ENCODE data around the gene EXOC3.
A peak's percentile ranks its signal among the peaks of the same experiment; 100 is the strongest.
"Not testable (repeated sequence)": the region's sequence is repeated elsewhere in the genome, so short reads cannot be mapped to it uniquely, and the experiment has no call there.

EXOC3 gene
- 70.5 to 80.3 reads per million in 2 donors for total RNA-seq

DNA sequence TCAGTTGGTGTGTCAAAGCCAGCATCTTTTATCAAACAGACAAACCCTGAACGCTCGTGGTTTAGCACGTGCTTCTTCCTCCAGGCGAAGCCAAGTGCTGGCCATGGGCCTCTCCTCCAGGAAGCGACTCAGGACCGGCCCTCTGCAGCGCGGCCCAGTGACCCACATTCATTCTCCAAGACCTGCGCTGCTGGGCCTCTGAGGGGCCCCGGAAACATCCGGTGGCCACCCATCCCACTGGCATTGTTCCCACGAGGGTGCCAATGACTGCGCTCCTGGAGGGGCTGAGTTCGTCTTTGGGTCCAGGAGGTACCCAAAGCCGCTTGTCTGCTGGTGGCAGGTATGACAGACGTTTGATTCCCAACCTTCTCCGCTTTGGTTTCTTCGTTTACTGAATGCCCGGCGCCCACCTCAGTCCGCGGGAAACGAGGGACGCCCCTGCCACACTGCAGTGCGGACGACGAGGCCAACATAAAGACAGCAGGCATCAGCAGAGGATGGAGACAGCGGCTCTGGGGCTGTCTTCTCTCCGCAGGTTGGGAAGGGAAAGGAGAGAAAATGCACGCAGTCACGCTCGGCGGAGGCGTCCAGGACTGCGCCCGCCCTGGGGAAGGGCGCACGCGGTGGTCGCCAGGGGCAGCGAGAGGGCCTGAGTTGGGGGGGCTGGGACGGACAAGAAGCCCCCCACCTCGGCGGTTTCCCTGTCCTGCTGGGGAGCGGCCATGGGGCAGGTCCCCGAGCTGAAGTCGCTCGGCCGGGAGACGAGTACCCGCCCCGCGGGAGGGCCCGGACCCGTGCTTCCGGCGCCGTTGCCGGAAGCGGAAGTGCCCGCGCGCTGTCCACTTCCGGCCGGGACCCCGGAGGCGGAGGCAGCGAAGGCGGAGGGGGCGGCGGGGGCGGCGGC lies at the start of gene EXOC3:
EXOC3 (plus strand) TSS at position 842 of the 904 bp plus-strand sequence. CDS start 3,030 bp downstream, outside the sequence.
- peak; percentile 57 to 88 (median 62) for DNase-seq

DNA sequence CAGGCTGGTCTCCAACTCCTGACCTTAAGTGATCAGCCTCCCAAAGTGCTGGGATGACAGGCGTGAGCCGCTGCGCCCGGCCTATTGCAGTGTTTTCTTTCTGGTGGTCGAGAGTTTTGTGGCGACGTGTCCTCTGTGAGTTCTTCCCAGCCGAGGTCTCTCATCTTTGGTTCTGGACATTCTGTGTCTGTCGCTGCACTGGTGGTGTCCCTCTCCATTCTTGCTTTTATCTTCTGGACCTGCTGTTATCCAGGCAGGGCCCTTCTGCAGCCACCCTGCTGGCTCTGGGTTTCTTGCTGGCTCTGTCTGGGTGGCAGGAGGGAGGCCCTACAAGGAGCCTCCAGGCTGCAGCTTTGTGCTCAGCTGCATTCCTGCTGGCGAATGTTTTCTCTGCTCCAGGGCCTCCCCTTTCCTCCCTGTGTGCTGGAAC lies 49.1 kb upstream of the EXOC3 start:
- DNase-seq: no peak

DNA sequence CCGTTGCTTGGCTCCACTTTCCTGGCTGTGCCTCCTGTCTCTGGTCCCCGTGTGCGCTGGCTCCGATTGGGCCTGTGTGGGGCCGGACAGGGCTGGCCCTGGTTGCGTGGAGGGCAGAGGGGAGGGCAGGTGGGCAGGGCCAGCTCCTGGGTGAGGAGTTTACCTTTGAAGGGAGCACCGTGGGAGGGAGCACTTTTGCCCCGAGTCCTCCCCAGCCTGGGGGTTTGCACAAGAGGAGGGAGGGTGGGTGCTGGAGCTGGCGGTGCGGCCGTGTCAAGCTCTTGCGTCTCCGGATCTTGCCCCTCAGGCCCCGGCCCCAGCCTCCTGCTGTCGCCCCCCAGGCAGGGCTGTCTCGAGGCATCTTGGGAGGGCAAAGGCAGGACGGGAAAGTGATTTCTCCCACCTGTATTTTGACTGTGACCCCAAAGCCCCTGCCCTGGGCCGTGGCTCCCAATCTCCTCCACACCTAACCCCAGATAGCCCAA lies 48.3 kb upstream of the EXOC3 start:
- DNase-seq: no peak

DNA sequence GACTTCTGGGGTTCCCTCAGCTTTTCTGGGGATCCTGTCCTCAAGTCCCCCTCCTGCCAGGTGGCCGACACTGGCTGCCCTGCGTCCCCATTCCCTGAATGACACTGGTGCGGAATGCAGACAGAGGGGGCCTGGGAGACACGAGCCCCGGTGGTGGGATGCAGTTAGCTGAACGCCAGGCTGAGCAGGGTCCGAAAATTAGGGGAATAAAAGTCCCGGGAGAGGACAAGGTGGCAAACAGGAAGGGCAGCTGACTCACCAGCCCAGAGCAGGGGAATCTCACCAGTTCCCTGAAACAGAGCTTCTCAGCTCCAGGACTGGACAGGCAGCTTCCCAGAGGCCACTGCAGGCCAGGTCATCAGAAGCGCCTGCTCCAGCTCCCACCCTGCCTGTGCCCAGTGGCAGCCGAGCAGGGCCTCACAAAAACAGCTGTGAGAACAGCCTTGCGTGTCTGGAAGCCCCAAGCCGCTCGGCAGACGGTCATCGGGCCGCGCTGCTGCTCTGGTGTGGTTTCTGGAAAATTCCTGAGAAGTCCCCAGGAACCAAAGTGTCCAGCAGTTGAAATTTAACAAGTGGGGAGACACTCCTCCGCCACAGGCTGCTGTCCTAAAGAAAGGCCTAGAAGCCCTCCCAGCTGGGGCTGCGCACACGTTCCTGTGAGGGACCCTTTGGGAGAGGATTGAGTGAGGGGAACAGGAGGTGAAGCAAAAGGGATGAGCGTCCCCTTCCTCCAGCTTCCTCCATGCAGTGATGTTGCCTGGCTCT lies 47.6 kb upstream of the EXOC3 start:
- DNase-seq: no peak

DNA sequence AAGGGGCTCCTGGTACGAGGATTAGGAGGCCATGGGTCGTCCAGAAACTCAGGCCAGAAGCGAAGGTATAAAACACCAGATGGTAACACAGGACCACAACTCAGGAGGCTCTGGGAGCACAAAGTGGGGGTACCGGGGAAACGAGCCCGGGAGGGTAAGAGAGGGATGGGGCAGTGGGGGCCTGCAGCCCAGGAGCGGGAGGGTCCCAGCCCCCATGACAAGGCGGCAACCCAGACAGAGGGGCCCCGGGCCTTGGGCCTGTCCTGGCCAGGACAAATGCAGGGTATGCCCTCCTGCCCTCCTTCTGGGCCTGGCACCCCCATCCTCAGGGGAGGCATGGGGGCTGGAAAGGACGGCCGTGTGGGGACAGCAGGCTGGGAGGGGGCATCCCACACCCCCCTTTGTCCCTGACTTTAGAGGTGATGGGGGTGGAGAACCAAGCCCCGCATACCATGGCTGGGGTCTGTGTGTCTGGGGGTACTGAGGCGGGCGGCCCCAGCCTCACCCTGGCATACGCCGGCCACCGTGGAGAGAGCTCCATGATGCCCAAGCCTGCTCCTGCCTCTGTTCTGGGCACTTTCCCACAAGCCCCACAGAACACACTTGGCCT lies 47.0 kb upstream of the EXOC3 start:
- DNase-seq: no peak

DNA sequence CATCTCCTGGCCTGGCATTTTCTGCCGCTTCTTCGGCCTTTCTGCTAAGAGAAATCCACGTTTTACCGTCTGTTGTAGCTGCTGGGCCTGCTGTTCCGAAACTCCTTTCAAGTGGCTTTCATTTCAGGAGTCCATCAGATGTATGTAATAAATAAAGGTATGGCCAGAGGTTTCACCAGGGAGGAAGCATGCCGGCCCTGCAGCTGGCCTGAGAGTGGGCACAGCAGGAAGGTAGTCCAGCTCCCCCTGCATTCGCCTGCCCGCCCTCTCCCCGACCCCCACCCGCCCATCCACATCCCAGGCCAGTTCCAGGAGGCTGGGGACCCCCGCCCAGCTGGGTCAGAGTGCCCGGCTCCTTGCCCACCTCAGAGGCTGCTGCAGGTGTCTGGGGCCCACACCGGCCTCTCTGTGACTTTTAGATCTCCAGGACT lies 46.4 kb upstream of the EXOC3 start:
- DNase-seq: peak in 1 of 5 experiments; percentile 53

DNA sequence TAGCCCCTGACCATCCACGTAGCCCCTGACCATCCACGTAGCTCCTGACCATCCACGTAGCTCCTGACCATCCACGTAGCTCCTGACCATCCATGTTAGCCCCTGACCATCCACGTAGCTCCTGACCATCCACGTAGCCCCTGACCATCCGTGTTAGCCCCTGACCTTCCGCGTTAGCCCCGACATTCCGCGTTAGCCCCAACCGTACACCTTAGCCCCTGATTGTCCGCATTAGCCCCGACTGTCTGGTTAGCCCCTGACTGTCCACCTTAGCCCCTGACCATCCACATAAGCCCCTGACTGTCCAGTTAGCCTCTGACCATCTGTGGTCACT lies 44.9 kb upstream of the EXOC3 start:
- not testable (repeated sequence) for DNase-seq

DNA sequence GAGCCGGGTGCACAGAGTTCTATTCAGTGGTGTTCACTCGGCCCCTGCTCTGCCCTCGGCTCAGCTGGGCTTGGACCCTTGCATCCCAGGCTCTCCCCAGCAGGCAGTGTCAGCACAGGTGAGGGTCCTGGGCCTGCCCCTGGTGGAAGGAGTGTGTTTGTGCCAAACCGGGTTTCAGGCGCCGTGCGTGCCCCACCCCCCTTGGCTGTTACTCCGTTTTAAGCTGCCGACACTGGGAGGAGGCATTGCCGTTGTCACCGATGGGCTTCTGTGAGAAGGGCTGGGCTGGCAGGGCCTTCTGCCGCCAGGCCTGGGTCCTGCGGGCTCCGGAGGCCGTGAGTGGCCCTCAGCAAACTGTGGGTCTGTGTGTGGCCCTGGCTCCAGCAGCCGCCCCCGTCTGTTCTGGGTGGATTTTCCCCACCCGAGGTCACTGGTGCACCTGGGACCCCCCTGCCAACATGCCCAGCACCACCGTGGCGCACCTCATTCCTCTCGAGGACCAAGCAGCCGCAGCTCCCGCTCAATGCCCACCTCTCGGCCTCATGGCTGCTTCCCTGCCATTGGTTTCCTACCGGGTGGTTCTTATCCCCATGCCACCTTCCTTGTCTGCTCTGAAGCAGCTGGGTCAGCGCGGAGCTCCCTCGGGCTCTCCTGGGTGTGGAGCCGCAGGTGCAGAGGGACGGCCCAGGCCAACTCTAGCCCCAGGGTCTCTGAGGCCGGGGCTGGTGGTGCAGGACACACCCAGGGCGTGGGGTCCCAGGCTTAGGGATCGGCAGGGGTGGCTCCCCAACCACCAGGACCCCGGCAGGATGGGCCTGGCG lies 44.3 kb upstream of the EXOC3 start:
- peak in 1 of 5 experiments; percentile 64 for DNase-seq

DNA sequence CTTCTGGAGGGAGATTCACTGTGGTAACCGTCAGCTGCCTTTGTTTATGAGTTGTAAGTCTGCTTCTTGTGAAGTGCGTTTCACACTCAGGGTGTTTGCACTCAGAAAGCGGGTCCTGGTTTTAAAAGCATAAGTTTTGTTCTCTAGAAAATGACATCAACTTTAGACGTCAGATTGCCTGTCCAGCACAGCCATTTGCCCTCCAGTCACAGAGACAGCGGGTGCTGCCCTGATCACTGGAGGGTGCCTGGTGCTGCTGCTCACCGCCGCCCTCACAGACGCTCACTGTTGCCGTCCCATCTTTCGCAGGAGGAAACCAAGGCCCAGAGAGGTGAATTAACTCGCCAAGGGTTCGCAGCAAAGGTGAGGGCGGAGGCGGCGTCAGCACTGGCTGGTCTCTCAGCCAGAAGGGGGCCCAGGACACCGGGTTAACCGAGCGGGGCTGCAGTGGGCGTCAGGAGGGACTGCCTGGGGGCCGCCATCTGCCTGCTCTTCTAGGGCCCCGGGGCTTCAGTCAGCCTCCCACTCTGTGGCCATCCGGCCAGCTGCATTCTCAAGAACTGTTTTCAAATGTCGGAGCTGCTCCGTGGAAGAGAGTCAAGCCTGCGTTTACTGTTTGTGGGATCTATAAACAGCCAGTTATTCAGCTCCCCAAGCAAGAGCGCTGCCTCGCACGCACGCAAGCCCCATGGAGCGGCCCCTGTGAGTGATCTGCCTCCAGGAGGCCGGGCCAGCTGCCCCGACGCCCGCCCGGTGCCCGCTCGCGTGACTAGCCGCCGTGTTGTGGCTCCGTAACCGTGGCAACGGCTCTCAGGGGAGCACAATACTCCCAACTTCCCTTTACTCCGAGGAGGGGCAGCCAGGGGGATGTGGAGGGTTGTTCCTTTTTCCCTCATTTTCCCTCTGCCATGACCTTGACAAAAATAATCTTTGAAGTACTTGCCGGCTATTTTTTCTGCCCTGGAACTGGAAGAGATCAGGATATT lies 43.4 kb upstream of the EXOC3 start:
- peak in 2 of 5 experiments; percentile 19 to 87 for DNase-seq

DNA sequence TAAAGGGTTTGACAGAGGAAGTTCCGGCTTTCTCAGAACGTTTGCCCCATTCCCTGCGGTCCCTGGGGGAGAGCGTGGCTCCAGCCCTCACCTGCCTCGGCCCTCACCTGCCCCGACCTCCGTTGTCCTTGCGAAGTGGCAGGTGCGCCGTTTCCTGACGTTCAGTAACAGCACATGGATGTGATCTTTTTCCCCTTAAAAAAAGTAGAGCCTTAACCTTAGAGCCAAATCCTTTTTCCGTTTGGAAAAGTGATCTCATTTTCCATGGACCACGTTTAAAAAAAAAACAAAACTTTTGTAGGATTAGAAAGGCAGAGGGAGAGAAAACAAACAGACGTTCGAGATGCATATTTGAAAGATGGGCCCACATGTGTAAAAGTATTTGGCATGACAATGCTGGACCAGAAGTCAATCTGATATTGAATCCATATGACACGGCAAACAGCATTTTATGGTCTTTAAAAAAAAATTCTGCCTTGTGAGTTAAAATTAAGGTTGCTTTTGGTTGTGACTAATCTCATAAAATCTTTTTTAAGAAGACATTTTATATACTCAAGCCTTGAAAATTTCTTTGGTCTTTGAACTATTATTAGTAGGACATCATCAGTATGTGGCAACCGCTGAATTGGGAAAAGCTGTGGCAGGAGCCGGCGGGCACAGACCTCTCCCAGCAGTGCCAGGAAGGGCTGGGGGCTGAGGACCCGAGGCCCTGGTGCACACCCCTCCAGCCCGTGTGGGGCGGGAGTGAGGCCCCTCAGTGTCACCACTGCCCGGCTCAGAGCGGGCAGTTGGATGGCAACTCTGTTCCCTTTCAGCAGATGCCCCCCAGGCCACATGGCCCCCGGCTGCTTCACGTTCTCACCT lies 42.5 kb upstream of the EXOC3 start:
- DNase-seq: no peak

DNA sequence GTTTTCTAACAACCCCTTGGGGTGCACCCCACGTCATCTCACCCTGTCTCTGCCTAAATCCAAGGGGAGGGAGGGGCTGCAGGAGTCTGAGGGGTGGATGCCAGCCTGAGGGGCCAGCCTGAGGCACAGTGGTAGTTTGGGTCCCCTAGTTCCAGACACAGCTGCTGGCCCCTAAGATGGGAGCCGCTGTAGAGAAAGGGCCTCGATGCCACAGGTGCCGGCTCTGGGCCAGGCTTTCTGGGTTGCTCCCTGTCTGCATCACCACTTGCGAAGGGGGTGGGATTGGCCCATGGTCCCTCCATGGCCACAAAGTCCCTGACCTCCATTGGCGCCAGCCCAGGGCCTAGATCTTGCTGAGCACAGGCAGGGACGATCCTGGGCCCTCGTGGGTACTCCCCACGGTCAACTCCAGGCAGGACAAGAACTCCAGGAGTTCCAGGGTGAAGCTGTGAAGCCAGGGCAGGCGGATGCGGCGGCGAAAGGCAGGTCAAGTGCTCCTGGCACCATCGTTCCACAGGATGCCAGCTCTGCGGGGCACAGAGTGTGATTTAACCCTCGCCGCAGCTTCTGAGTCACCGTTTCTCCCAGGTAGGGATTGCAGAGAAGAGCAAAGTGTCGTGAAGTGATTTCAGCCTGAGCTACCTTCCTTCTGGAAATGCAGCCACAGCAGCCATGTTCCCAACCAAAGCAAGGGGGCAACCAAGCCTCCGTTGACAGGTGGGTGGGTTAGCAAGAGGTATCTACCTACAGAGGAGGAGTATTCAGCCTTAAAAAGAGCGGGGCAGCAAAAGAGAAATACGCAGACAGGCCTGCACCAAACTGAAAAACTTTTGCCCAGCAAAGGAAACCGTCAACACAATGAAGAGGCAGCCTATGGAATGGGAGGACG lies 41.6 kb upstream of the EXOC3 start:
- DNase-seq: no peak

DNA sequence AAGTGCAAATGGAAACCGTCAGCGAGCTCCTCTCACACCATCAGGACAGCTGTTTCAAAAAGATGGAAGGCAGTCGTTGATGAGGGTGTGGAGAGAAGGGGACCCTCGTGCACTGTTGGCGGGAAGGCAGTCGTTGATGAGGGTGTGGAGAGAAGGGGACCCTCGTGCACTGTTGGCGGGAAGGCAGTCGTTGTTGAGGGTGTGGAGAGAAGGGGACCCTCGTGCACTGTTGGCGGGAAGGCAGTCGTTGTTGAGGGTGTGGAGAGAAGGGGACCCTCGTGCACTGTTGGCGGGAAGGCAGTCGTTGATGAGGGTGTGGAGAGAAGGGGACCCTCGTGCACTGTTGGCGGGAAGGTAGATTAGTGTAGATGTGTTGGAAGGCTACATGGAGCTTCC lies 40.8 kb upstream of the EXOC3 start:
- DNase-seq: not testable (repeated sequence)

DNA sequence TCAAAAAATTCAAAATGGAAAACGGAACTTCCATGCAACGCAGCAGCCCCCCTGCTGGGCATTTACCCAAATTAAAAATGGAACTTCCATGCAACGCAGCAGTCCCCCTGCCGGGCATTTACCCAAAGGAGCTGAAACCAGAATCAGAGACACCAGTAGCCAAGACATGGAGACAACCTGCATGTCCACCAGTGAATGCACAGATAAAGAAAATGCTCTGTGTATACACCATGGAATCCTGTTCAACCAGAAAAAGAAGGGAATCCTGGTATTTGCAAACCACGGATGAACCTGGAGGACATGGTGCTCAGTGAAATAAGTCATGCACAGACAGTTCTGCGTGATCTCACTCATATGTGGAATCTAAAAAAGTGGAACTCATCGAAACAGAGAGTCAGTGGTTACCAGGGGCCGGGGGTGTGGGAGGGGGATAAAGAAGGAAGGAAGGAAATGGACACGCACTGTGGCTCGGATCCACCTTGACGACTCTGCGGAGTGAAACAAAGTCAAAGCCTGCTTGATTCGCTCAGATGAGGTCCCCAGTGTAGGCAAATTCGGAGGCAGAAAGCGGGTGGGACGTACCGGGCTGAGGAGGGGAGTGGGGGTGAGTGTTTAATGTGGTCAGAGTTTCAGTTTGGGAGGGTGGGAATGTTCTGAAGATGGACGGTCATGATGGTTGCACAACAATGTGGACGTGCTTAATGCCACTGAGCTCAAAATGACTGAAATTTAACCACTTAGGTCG lies 40.2 kb upstream of the EXOC3 start:
- peak in 1 of 5 experiments; percentile 79 for DNase-seq

DNA sequence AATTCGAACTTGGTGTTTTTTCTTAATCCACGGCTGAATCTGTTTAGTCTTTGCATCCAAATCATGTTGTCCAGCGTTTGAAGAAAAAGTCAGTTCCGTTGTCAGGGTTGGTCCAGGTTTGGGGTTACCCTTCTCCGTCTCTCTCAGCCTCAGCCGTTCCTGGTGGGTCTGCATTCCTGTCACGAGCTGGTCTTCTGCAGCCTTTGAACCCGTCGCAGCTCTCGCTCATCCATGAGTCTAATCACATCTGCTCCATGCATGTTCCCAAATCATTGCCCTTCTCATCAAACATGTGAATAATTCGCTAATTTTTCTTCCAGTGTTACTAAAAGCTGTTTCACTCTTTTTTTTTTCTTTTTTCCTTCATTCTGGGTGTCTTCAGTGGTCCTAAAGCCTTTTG lies 39.0 kb upstream of the EXOC3 start:
- DNase-seq: no peak

DNA sequence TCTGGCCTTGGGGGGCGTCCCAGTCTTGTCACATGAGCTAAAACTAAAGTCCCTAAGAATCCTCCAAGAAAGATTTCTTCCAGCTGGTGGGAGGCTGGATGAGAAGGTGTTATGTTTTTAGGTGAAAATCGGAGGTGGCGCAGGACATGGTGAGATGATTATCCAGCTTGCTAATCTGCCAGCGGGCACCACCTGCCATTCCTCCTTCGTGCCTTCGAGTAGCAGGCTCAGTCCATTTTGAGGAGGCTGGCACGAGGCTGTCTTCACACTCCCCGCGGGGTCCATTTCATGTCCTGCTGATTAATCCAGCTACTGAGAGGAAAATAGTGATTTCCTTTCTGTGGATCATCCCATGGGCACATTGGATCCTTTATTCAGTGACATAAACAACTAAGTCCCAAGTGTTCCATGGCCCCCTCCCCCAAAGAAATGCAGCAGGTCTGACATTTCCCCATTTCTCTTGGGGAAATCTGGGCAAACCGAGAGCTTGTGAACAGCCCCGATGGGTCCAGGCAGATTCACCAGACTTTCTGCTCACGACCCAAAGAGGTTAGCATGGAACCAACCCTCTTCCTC lies 38.2 kb upstream of the EXOC3 start:
- no peak for DNase-seq

DNA sequence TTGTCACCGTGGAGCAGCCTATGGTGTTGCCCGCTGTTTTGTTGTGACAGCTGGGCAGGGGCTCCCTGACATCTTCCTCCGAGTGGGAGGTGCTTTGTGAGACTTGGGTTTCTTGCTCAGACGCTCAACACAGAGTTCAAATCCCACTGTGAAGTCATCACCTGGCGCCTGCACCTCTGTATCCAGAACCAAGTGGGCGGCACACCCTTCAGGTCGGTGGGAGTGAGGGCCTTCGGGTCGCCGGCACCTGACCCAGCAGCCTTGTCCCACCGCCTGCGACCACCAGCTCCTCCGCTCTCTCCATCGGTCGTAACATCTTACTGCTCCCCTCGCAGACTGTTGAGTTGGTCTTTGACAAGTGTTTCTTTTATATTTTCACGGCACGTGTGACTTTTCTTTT lies 37.6 kb upstream of the EXOC3 start:
- DNase-seq: no peak

DNA sequence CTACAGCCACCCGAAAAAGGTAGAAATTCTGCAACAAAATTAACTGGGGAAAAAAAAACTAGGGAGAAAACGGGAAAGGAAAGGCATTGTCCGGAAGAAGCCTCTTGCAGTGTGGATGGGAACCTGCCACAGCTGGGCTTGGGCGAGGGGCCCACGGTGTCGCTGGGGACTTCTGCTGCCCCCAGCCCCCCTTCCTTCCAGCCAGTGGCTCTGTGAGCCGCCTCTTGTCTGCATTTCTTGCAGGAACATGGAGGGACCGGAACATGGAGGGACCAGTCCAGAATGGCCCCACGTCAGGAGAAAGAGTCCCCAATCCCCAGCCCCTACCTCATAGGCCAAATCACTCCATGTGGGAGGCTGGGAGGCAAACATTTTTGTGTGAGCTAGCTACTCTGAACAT lies 36.9 kb upstream of the EXOC3 start:
- no peak for DNase-seq

DNA sequence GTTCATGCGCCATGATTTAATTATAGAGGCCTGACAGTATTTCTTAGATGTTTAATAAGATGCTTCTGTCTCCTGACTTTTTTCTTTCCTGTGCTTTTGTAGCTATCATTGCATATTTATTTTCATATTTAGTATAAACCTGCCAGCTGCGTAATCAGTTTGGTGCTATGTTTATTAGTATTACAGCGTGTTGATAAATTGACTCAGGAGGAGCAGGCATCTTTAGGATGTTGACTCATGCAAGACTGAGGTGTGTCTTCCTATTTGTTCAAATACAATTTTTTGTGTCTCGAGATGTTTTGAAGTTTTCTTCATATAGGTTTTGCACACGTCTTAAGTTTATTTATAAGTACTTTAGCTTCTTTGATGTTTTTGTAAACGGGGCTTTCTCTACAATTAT lies 35.9 kb upstream of the EXOC3 start:
- DNase-seq: no peak
